IMR-90 (cell line): Measurements from ENCODE around the gene HYAL4. TPM values are rescaled to one million over a fixed set of nuclear protein-coding genes. Genes with fewer than 3 reads are reported as not detected.

Source experiments
- ATAC-seq: fragments of 200-7000 bp; cut with Tn5 transposase; 2 replicates; pipeline ENCODE4 v1.9.1; 2020; ENCODE audit warnings: low read depth, mild to moderate bottlenecking, moderate library complexity
- BruUV-seq: library from RNA; stranded (reverse); fragments of 400-500 nt; replicated peaks from 2 replicates; lab custom pipeline; 2021; lab: Mats Ljungman, UMichigan
- CTCF ChIA-PET: fragments of 300-600 bp; formaldehyde crosslinking; extraction: SDS; loops from one replicate; lab custom pipeline; 2021; ENCODE audit warnings: antibody characterized with exemption; lab: Yijun Ruan, JAX
- POLR2A ChIA-PET: fragments of 300-600 bp; sonication (Branson Sonifier 250); formaldehyde crosslinking; loops from one replicate; lab custom pipeline; 2022; ENCODE audit warnings: antibody characterized with exemption; ENCODE audit not compliant: unreplicated experiment; lab: Charles Lee
- DNase-seq: peaks from one replicate; pipeline ENCODE4 v3.0.0; 2013
- H2AFZ ChIP-seq: replicated peaks from 2 replicates; pipeline ENCODE3; 2013; ENCODE audit warnings: low read length, mild to moderate bottlenecking; ENCODE audit not compliant: poor library complexity
- H2AK5ac ChIP-seq: 2 replicates; pipeline ENCODE4 v1.6.1; 2013; ENCODE audit warnings: low read depth, low read length, inconsistent platforms
- H2AK9ac ChIP-seq: replicated peaks from 2 replicates; pipeline ENCODE3; 2013; ENCODE audit warnings: mild to moderate bottlenecking, low read depth, low read length, moderate library complexity; ENCODE audit not compliant: poor library complexity
- H2BK120ac ChIP-seq: 2 replicates; pipeline ENCODE4 v1.6.1; 2013; ENCODE audit warnings: low read depth, low read length, inconsistent platforms
- H2BK15ac ChIP-seq: 3 replicates; pipeline ENCODE4 v1.6.1; 2013; ENCODE audit warnings: low read depth, low read length, inconsistent platforms
- H2BK20ac ChIP-seq: 2 replicates; pipeline ENCODE4 v1.6.1; 2013; ENCODE audit warnings: low read depth, mild to moderate bottlenecking, inconsistent platforms, low read length, moderate library complexity
- H2BK5ac ChIP-seq: 2 replicates; pipeline ENCODE4 v1.6.1; 2013; ENCODE audit warnings: mild to moderate bottlenecking, low read depth, low read length, inconsistent platforms; ENCODE audit not compliant: poor library complexity, severe bottlenecking
- H3K14ac ChIP-seq: replicated peaks from 2 replicates; pipeline ENCODE4 v1.6.1; 2013; ENCODE audit warnings: low read depth, low read length, inconsistent platforms
- H3K18ac ChIP-seq: 2 replicates; pipeline ENCODE4 v1.6.1; 2013; ENCODE audit warnings: low read depth, low read length, control low read depth
- H3K23ac ChIP-seq: 2 replicates; pipeline ENCODE4 v1.6.1; 2013; ENCODE audit warnings: low read depth, low read length, inconsistent platforms
- H3K27ac ChIP-seq: 2 replicates; pipeline ENCODE4 v1.5.1; 2013; ENCODE audit warnings: mild to moderate bottlenecking, control low read depth, low read length; ENCODE audit not compliant: insufficient read depth
- H3K27me3 ChIP-seq: 2 replicates; pipeline ENCODE4 v1.6.1; 2013; ENCODE audit warnings: low read length; ENCODE audit not compliant: control insufficient read depth, insufficient read depth
- H3K36me3 ChIP-seq: 2 replicates; pipeline ENCODE4 v1.6.1; 2013; ENCODE audit warnings: low read length, mixed read lengths; ENCODE audit not compliant: control insufficient read depth, insufficient read depth
- H3K4ac ChIP-seq: 2 replicates; pipeline ENCODE4 v1.6.1; 2013; ENCODE audit warnings: low read depth, low read length, inconsistent platforms
- H3K4me1 ChIP-seq: 2 replicates; pipeline ENCODE4 v1.6.1; 2013; ENCODE audit warnings: low read length, mixed read lengths; ENCODE audit not compliant: control insufficient read depth, insufficient read depth
- H3K4me2 ChIP-seq: 2 replicates; pipeline ENCODE4 v1.6.1; 2013; ENCODE audit warnings: low read depth, mild to moderate bottlenecking, control low read depth, low read length, moderate library complexity
- H3K4me3 ChIP-seq: 2 replicates; pipeline ENCODE4 v1.5.1; 2013; ENCODE audit warnings: low read depth, mild to moderate bottlenecking, control low read depth, low read length, moderate library complexity; ENCODE audit not compliant: insufficient read depth
- H3K56ac ChIP-seq: 2 replicates; pipeline ENCODE4 v1.6.1; 2013; ENCODE audit warnings: low read length, inconsistent platforms; ENCODE audit not compliant: insufficient read depth; ENCODE audit errors: extremely low read depth
- H3K79me1 ChIP-seq, 2 experiments: 2 replicates each; pipeline ENCODE4 v1.6.1; 2013; ENCODE audit warnings: low read length in 2 of 2, inconsistent platforms in 1 of 2, low read depth in 1 of 2
- H3K9ac ChIP-seq: 2 replicates; pipeline ENCODE4 v1.6.1; 2013; ENCODE audit warnings: low read depth, low read length, control low read depth
- H3K9me1 ChIP-seq: 2 replicates; pipeline ENCODE4 v1.6.1; 2013; ENCODE audit warnings: low read length, inconsistent platforms; ENCODE audit not compliant: insufficient read depth
- H3K9me3 ChIP-seq: 2 replicates; pipeline ENCODE4 v1.6.1; 2013; ENCODE audit warnings: low read length; ENCODE audit not compliant: control insufficient read depth, insufficient read depth
- H4K20me1 ChIP-seq: 2 replicates; pipeline ENCODE4 v1.6.1; 2013; ENCODE audit warnings: low read length, inconsistent platforms; ENCODE audit not compliant: insufficient read depth
- H4K5ac ChIP-seq: 2 replicates; pipeline ENCODE4 v1.6.1; 2013; ENCODE audit warnings: mild to moderate bottlenecking, low read depth, low read length, control low read depth
- H4K8ac ChIP-seq, 2 experiments: 2 replicates each; pipeline ENCODE4 v1.6.1; 2013; ENCODE audit warnings: low read depth in 2 of 2, low read length in 2 of 2, control low read depth in 1 of 2, inconsistent platforms in 1 of 2
- H4K91ac ChIP-seq: 2 replicates; pipeline ENCODE4 v1.6.1; 2013; ENCODE audit warnings: low read depth, low read length, inconsistent platforms; ENCODE audit not compliant: insufficient read depth
- BHLHE40 ChIP-seq: fragments of 150-350 bp; IDR thresholded peaks from 2 replicates; pipeline ENCODE4 v1.6.1; 2016; ENCODE audit warnings: mild to moderate bottlenecking, low read depth, low read length
- CHD1 ChIP-seq: IDR thresholded peaks from 2 replicates; pipeline ENCODE4 v1.6.1; 2012; ENCODE audit warnings: low read depth, low read length, improper control_type of control experiment
- FOS ChIP-seq: fragments of 150-350 bp; IDR thresholded peaks from 2 replicates; pipeline ENCODE4 v1.6.1; 2016; ENCODE audit warnings: low read depth, low read length
- RAD21 ChIP-seq: IDR thresholded peaks from 2 replicates; pipeline ENCODE4 v1.6.1; 2012; ENCODE audit warnings: low read length, improper control_type of control experiment
- RCOR1 ChIP-seq: IDR thresholded peaks from 2 replicates; pipeline ENCODE4 v1.6.1; 2012; ENCODE audit warnings: mild to moderate bottlenecking, low read length, improper control_type of control experiment; ENCODE audit not compliant: insufficient replicate concordance
- WGBS, 2 experiments: methylation state at CpG; one replicate each; pipeline versions ENCODE4 v1.1.5 to v1.1.7; 2013; ENCODE audit warnings: missing lambda C conversion rate in 2 of 2; ENCODE audit not compliant: insufficient read length in 1 of 2; ENCODE audit errors: extremely low coverage in 2 of 2; 5-methylcytosine and 5-hydroxymethylcytosine counted together
- dilution Hi-C: fragments of 300-500 bp; cut with HindIII; formaldehyde crosslinking; loops from one replicate; pipeline ENCODE4 v1.14.3; 2018; ENCODE audit warnings: low sequenced_read_pairs; ENCODE audit not compliant: unreplicated experiment
- in situ Hi-C: fragments of 300-500 bp; cut with MboI; formaldehyde crosslinking; loops from 3 replicates; pipeline ENCODE4 v1.14.3; 2019; ENCODE audit warnings: low sequenced_read_pairs, inconsistent platforms, mixed read lengths
- intact Hi-C: fragments of 100-400 bp; cut with micrococcal nuclease; formaldehyde crosslinking; loops from 2 replicates; pipeline ENCODE4 v1.10.0; 2022
- polyA plus RNA-seq, 3 experiments: library from polyadenylated mRNA; depleted of rRNA; stranded (reverse); fragments of >200 nt; gene quantifications; 2 replicates each; pipeline ENCODE4 v1.2.3, GENCODE V29; 2012; ENCODE audit warnings: low replicate concordance in 1 of 3
- total RNA-seq: library from RNA; depleted of rRNA; stranded (reverse); fragments of >200 nt; gene quantifications from 2 replicates; pipeline ENCODE4 v1.2.3, GENCODE V29; 2012
- TF ChIP-seq, protein P1 (sequence below): fragments of 150-350 bp; IDR thresholded peaks from 2 replicates; pipeline ENCODE4 v1.6.1; 2017; ENCODE audit warnings: mild to moderate bottlenecking, antibody characterized with exemption, low read length, low read depth

Gene HYAL4
- total and polyA plus RNA-seq, 2 of the 4 experiments (the other 2 are of a cell fraction), result not detected

DNA sequence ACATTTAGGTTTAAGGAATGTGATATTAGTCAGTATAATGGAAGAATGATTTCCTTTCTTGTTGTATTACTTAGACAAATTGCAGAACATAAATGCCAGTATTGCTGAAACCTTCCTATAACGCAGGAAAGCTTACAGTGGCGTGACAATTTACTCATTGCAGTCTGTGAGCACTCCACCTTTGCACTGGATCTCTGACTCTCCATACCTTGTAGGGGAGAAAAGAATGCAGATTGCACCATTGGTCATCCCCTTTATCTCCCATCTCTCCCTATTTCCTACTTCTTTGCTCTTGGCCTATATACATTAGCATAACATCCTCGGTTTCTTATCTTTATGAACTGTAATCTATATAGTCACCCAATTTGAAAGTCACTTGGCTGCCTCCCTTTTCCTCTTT lies 28.1 kb upstream of the HYAL4 start:
- no TSS peak for BruUV-seq
- H3K4me3 ChIP-seq, result no peak overlapping the region
- no peaks in the 10 kb centered on the region for H3K27me3 ChIP-seq
- no peak overlapping the region for H2BK5ac ChIP-seq
- no peak overlapping the region for H4K5ac ChIP-seq
- no CpG with 5 or more reads among the region's 3 CpGs for WGBS, 2 experiments
- ChIA-PET CTCF (no interaction called here), POLR2A (no interaction called here)
- DNase-seq (no peak), ATAC-seq (no peak)
- H4K8ac ChIP-seq, result no peak overlapping the region
- no peaks in the 10 kb centered on the region for H4K20me1 ChIP-seq
- no peak overlapping the region for H3K9ac ChIP-seq
- no peak for TF ChIP-seq FOS
- no peak for TF ChIP-seq RCOR1
- no peak for TF ChIP-seq CHD1
- TF ChIP-seq, protein P1, sequence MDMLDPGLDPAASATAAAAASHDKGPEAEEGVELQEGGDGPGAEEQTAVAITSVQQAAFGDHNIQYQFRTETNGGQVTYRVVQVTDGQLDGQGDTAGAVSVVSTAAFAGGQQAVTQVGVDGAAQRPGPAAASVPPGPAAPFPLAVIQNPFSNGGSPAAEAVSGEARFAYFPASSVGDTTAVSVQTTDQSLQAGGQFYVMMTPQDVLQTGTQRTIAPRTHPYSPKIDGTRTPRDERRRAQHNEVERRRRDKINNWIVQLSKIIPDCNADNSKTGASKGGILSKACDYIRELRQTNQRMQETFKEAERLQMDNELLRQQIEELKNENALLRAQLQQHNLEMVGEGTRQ, result no peak
- TF ChIP-seq BHLHE40, result no peak
- TF ChIP-seq RAD21, result no peak
- no peak overlapping the region for H2BK15ac ChIP-seq
- H3K27ac ChIP-seq, result no peak overlapping the region
- H3K4ac ChIP-seq, result no peak overlapping the region
- H3K4me1 ChIP-seq, result no peaks in the 10 kb centered on the region
- no peak overlapping the region for H3K4me2 ChIP-seq
- H2BK20ac ChIP-seq, result no peak overlapping the region
- no peaks in the 10 kb centered on the region for H3K36me3 ChIP-seq
- in situ Hi-C loops, result no loop called here
- no peaks in the 10 kb centered on the region for H3K79me1 ChIP-seq
- H2AFZ ChIP-seq, result no peak overlapping the region
- dilution Hi-C loops, result no loop called here
- intact Hi-C loops, result no loop called here
- no peak overlapping the region for H3K23ac ChIP-seq
- no peak overlapping the region for H3K14ac ChIP-seq
- no peak overlapping the region for H3K56ac ChIP-seq
- H3K9me3 ChIP-seq, result no peaks in the 10 kb centered on the region
- H2AK5ac ChIP-seq, result no peak overlapping the region
- H4K91ac ChIP-seq, result no peak overlapping the region
- no peak overlapping the region for H2BK120ac ChIP-seq
- H3K9me1 ChIP-seq, result no peaks in the 10 kb centered on the region
- no peak overlapping the region for H2AK9ac ChIP-seq
- no peak overlapping the region for H3K18ac ChIP-seq
